AG04450 (cell line): ENCODE measurements around the gene RGL3. TPM values are rescaled to one million over a fixed set of nuclear protein-coding genes. Genes with fewer than 3 reads are reported as not detected.

Experiments
- CTCF ChIA-PET: fragments of 300-600, 350-600 bp; formaldehyde crosslinking; extraction: SDS; loops from one replicate; lab custom pipeline; 2022; ENCODE audit warnings: antibody characterized with exemption, inconsistent platforms; lab: Charles Lee
- POLR2A ChIA-PET: fragments of 350-600 bp; formaldehyde crosslinking; extraction: SDS; loops from one replicate; lab custom pipeline; 2021; ENCODE audit warnings: antibody characterized with exemption, inconsistent platforms; lab: Yijun Ruan, JAX
- DNase-seq: peaks from one replicate; pipeline ENCODE4 v3.0.0-alpha.2; 2011; ENCODE audit warnings: low read depth, low spot score
- H3K27ac ChIP-seq: one replicate; pipeline ENCODE4 v1.5.1; 2012; ENCODE audit warnings: low read depth, low read length, control low read depth
- H3K27me3 ChIP-seq: one replicate; pipeline ENCODE4 v1.6.0; 2012; ENCODE audit warnings: low read length; ENCODE audit not compliant: control insufficient read depth, insufficient read depth
- H3K4me3 ChIP-seq: 2 replicates; pipeline ENCODE4 v1.5.1; 2011; ENCODE audit warnings: mild to moderate bottlenecking, low read depth, low read length, control low read depth
- H3K9me3 ChIP-seq: 2 replicates; pipeline ENCODE4 v1.5.1; 2012; ENCODE audit warnings: low read length; ENCODE audit not compliant: control insufficient read depth, insufficient read depth
- polyA plus RNA-seq: library from polyadenylated mRNA; depleted of rRNA; stranded (reverse); fragments of >200 nt; gene quantifications from 2 replicates; pipeline ENCODE4 v1.2.3, GENCODE V29; 2011
- TF ChIP-seq, protein P1 (sequence below): IDR thresholded peaks from 2 replicates; pipeline ENCODE4 v1.5.1; 2011; ENCODE audit warnings: low read depth, low read length, control low read depth, inconsistent platforms

RGL3 gene
- polyA plus RNA-seq, 1 experiment, result 0.11 TPM

DNA sequence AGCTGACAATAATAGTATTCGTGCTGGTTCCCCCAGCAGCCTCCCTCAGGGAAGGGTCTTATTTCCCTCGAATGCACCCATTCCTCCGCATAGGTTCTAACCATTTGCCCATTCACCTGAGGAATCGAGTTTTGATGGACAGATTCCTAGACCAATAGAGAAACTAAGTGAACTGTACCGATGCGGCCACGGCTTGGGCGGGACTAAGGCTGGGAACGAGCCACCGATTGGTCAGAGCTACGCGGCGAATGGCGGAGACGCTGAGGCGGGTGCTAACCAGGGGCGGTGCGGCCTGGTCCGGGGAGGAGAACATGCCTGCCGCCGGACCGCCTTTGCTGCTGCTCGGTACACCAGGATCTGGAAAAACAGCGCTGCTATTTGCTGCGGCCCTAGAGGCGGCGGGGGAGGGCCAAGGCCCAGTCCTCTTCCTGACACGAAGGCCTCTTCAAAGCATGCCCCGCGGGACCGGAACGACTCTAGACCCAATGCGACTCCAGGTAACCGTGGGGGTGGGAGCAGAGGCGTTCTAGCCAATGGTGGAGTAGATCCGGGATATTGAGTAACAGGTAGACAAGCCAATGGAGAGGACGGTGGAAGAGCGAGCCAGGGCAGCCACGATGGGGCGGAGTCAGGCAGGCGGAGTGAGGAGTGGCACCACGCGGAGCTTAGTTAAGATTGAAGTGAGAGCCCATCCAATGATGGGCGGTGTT lies 44.5 kb downstream of the RGL3 start, which contains the start of gene SWSAP1:
Gene SWSAP1, plus strand, starts transcription at position 234 of the 710 bp plus-strand sequence. Its CDS starts 15 bp downstream, at position 249.
- POLR2A ChIA-PET, result interaction anchor here (0.5 to 1.4 kb wide), 12 partner anchors 8 to 1496 kb away, joined by 3 to 13 read pairs (median 4); partner anchors contain the start of genes CCDC159, RAB3D and TMEM205
- DNase-seq, result peak; percentile 99

GRCh38 chr19:11373885-11374432 lies 45.2 kb downstream of the RGL3 start:
- TF ChIP-seq, protein P1, sequence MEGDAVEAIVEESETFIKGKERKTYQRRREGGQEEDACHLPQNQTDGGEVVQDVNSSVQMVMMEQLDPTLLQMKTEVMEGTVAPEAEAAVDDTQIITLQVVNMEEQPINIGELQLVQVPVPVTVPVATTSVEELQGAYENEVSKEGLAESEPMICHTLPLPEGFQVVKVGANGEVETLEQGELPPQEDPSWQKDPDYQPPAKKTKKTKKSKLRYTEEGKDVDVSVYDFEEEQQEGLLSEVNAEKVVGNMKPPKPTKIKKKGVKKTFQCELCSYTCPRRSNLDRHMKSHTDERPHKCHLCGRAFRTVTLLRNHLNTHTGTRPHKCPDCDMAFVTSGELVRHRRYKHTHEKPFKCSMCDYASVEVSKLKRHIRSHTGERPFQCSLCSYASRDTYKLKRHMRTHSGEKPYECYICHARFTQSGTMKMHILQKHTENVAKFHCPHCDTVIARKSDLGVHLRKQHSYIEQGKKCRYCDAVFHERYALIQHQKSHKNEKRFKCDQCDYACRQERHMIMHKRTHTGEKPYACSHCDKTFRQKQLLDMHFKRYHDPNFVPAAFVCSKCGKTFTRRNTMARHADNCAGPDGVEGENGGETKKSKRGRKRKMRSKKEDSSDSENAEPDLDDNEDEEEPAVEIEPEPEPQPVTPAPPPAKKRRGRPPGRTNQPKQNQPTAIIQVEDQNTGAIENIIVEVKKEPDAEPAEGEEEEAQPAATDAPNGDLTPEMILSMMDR, result no peak
- H3K27ac ChIP-seq, result no peak overlapping the region
- DNase-seq, result no peak
- peak overlapping the region; percentile 84 for H3K4me3 ChIP-seq
- no peaks in the 10 kb centered on the region; the same call in 1 of the 2 replicates for H3K9me3 ChIP-seq
- ChIA-PET CTCF (interaction anchor here (0.6 to 2.1 kb wide), 4 partner anchors 9 to 80 kb away, joined by 4 to 7 read pairs (median 4); partner anchors contain the start of gene TSPAN16), POLR2A (interaction anchor here (0.6 to 1.4 kb wide), 8 partner anchors 7 to 1497 kb away, joined by 3 to 13 read pairs (median 4); partner anchors contain the start of genes CCDC159, RAB3D and TMEM205)
- no peaks in the 10 kb centered on the region for H3K27me3 ChIP-seq

More for the DNA sequence above, 44.5 kb downstream of the RGL3 start, which contains the start of gene SWSAP1:
- CTCF ChIA-PET, result interaction anchor here (0.9 to 2.1 kb wide), 6 partner anchors 9 to 161 kb away, joined by 4 to 7 read pairs (median 4); partner anchors contain the start of genes EPOR and TSPAN16
- no peaks in the 10 kb centered on the region for H3K27me3 ChIP-seq
- no peaks in the 10 kb centered on the region; the same call in 1 of the 2 replicates for H3K9me3 ChIP-seq
- peak within 1 kb of the TSS; percentile 91 for H3K27ac ChIP-seq
- TF ChIP-seq, protein P1, result no peak
- H3K4me3 ChIP-seq, result peak within 1 kb of the TSS; percentile 84

DNA sequence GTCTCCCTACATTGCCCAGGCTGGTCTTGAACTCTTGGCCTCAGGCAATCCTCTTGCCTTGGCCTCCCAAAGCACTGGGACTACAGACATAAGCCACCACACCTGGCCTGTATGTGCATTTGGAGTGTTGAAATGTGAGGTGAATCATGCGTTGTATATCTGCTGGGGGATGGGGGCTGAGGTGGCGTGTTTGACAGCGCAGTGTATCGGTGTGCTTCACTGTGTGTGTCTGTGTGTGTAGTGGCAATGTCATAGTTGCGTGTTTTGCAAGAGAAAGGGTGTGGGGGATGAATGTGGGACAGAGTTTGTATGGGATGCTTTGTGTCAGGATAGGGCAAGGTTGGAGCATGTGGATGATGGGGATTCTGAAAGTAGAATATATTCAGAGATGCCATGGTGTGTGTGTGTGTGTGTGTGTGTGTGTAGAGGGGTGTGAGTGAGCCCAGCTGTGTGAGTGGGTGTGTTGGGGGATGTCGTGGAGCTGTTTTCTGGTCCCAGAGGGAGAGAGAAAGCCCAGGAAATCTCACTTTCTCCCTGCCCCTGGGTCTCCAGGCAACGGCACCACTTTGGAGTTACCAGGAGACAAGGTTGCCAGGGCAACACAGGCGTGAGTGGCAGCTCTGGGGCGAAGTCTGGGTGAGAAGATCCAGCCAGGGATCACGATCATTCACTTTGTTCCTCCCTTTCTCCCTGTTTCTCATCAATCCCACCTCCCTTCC lies 45.8 kb downstream of the RGL3 start:
- POLR2A ChIA-PET, result interaction anchor here (0.6 kb wide), 1 partner anchor 105 kb away, joined by 5 read pairs; no protein-coding TSS in a partner anchor
- no peaks in the 10 kb centered on the region for H3K27me3 ChIP-seq
- no peak overlapping the region for H3K4me3 ChIP-seq
- CTCF ChIA-PET, result interaction anchor here (0.6 to 2.1 kb wide), 3 partner anchors 10 to 79 kb away, joined by 4 to 7 read pairs (median 4); no protein-coding TSS in a partner anchor
- TF ChIP-seq, protein P1, result no peak
- H3K27ac ChIP-seq, result no peak overlapping the region
- DNase-seq, result no peak
- H3K9me3 ChIP-seq, result no peaks in the 10 kb centered on the region; the same call in 1 of the 2 replicates

DNA sequence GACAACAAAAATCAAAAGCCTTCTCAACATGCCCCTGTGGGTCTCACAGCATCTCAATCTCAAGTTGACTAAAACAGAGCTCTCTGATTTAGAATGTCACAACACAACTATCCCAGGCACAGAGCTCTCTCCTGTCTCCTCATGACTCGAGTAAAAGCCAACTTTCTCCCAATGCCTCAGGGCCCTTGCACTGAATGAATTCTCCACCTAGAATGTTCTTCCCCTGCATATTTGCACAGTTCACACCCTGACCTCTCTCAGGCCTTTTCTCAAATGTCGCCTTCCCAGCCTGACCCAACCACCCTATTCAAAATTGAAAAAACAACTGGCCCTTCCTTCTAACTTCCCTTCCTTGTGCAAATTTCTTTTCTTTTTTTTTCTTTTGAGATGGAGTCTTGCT lies 48.4 kb downstream of the RGL3 start:
- TF ChIP-seq, protein P1, result no peak
- CTCF ChIA-PET, result no interaction called here
- no peak for DNase-seq
- POLR2A ChIA-PET, result no interaction called here
- Histone ChIP-seq H3K9me3 (no peaks in the 10 kb centered on the region; the same call in 1 of the 2 replicates), H3K27me3 (no peaks in the 10 kb centered on the region), H3K27ac (no peak overlapping the region), H3K4me3 (no peak overlapping the region)
